ENCODE measurements around the gene MLLT1. TPM values are rescaled to one million over a fixed set of nuclear protein-coding genes. Genes with fewer than 3 reads are reported as not detected.

Gene MLLT1
- total and polyA plus RNA-seq, 12 donors, result 21.4 to 48.3 (median 31.7) TPM

GRCh38 chr19:6211632-6212402 lies 68.0 kb downstream of the MLLT1 start:
- no peaks in the 10 kb centered on the region for H3K9me3 ChIP-seq
- H3K36me3 ChIP-seq, result peaks cover 0 to 54% (median 5%) of the 10 kb centered on the region in 9 donors
- no peaks in the 10 kb centered on the region for H3K27me3 ChIP-seq
- H3K4me1 ChIP-seq, result peaks cover 0 to 4% (median 0%) of the 10 kb centered on the region in 9 donors
- TF ChIP-seq CTCF (IDR thresholded peaks at IDR 0.05), result no peak
- DNase-seq, result no peak
- no peak overlapping the region for H3K4me3 ChIP-seq
- ATAC-seq, result no peak
- WGBS, 2 donors, result 93 to 95% methylated on average over 43 of the region's 43 CpGs
- H3K27ac ChIP-seq, result no peak overlapping the region
- intact Hi-C loops (cut with DNase I), result no loop called here

GRCh38 chr19:6210721-6211600 lies 68.8 kb downstream of the MLLT1 start:
- Histone ChIP-seq H3K27ac (no peak overlapping the region), H3K4me3 (no peak overlapping the region), H3K36me3 (peaks cover 0 to 50% (median 5%) of the 10 kb centered on the region in 9 donors), H3K9me3 (no peaks in the 10 kb centered on the region), H3K27me3 (no peaks in the 10 kb centered on the region), H3K4me1 (no peaks in the 10 kb centered on the region)
- TF ChIP-seq CTCF (IDR thresholded peaks at IDR 0.05), result no peak
- intact Hi-C loops (cut with DNase I), result no loop called here
- DNase-seq (no peak), ATAC-seq (no peak)
- WGBS, 2 donors, result 84 to 90% methylated on average over 32 of the region's 32 CpGs

- no peak for DNase-seq
- TF ChIP-seq CTCF (IDR thresholded peaks at IDR 0.05), result no peak
- 92 to 93% methylated on average over 7 of the region's 7 CpGs for WGBS, 2 donors
- Histone ChIP-seq H3K36me3 (peaks cover 0 to 41% (median 5%) of the 10 kb centered on the region in 9 donors), H3K4me1 (no peaks in the 10 kb centered on the region), H3K27me3 (no peaks in the 10 kb centered on the region), H3K4me3 (no peak overlapping the region), H3K9me3 (no peaks in the 10 kb centered on the region), H3K27ac (no peak overlapping the region)
- no peak for ATAC-seq
- intact Hi-C loops (cut with DNase I), result no loop called here
These were observed 69.7 kb downstream of the MLLT1 start for GRCh38 chr19:6210091-6210490.

GRCh38 chr19:6209680-6210079 lies 70.1 kb downstream of the MLLT1 start:
- Histone ChIP-seq H3K4me1 (no peaks in the 10 kb centered on the region), H3K36me3 (peaks cover 0 to 38% (median 5%) of the 10 kb centered on the region in 9 donors), H3K27ac (no peak overlapping the region), H3K9me3 (no peaks in the 10 kb centered on the region), H3K4me3 (no peak overlapping the region), H3K27me3 (no peaks in the 10 kb centered on the region)
- DNase-seq, result no peak
- intact Hi-C loops (cut with DNase I), result no loop called here
- no peak for ATAC-seq
- no peak for TF ChIP-seq CTCF (IDR thresholded peaks at IDR 0.05)
- WGBS, 2 donors, result 62 to 69% methylated on average over 4 of the region's 4 CpGs
